ENCODE data around the gene TMEM60. TPM values are rescaled to one million over a fixed set of nuclear protein-coding genes. Genes with fewer than 3 reads are reported as not detected.

Gene TMEM60
- total and polyA plus RNA-seq, 2 of the 8 experiments (the other 6 are each of a cell fraction or from before 2014, with no cell fraction given) = 22.1 to 29.2 TPM

DNA sequence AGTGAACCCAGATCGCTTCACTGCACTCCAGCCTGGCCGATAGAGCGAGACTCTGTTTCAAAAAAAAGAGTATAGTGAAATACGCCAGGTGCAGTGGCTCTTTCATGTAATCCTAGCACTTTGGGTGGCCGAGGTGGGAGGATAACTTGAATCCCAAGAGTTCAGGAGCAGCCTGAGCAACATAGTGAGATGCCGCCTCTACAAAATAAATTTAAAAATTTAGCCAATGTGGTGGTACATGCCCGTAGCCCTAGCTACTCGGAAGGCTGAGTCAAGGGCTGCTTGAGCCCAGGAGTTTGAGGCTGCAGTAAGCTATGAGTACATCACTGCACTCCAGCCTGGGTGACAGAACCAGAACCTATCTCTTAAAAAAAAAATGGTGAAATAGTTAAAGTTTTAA is 27.9 kb downstream of the TMEM60 start:
- DNase-seq (ENCODE audit: low read depth in 1 of 2, low spot score in 2 of 2) = no peak
- no peaks in the 10 kb centered on the region for H3K79me1 ChIP-seq (ENCODE audit: low read depth, low read length)
- H2BK120ac ChIP-seq (replicated peaks; ENCODE audit: low read depth, low read length) = no peak overlapping the region
- no peaks in the 10 kb centered on the region for H3K27me3 ChIP-seq (replicated peaks in 1 of 4; ENCODE audit: control insufficient read depth in 3 of 4, extremely low read depth in 1 of 4, insufficient read depth in 3 of 4, low read length in 3 of 4)
- no peak overlapping the region for H2AK5ac ChIP-seq (ENCODE audit: low read depth, low read length)
- H4K91ac ChIP-seq (replicated peaks; ENCODE audit: insufficient read length, low read length) = no peak overlapping the region
- H3K23ac ChIP-seq (ENCODE audit: insufficient read length) = no peak overlapping the region
- H2AFZ ChIP-seq (ENCODE audit: low read length) = no peak overlapping the region
- H3K4ac ChIP-seq (replicated peaks; ENCODE audit: insufficient read length, low read depth, low read length) = no peak overlapping the region
- peaks cover 0 to 2% of the 10 kb centered on the region in 2 experiments; a peak in 1 of 4 replicates for H3K79me2 ChIP-seq (ENCODE audit: control insufficient read depth in 1 of 2, insufficient read depth in 2 of 2, low read length in 2 of 2)
- ChIA-PET POLR2A (ENCODE audit: partially characterized antibody) (no interaction called here), CTCF (ENCODE audit: partially characterized antibody) (no interaction called here)
- no peak overlapping the region for H2BK20ac ChIP-seq (ENCODE audit: low read length)
- peaks cover 0 to 13% (median 2%) of the 10 kb centered on the region in 4 experiments; a peak in 3 of 8 replicates for H3K36me3 ChIP-seq (ENCODE audit: control insufficient read depth in 2 of 4, insufficient read depth in 4 of 4, low read length in 3 of 4)
- H2BK12ac ChIP-seq (ENCODE audit: low read depth, low read length) = no peak overlapping the region
- no peak overlapping the region for H3K14ac ChIP-seq (ENCODE audit: insufficient read length)
- H3K56ac ChIP-seq (replicated peaks; ENCODE audit: insufficient read length, low read depth, low read length) = no peak overlapping the region
- H3K9ac ChIP-seq (replicated peaks in 1 of 4; ENCODE audit: extremely low read depth in 1 of 4, low read depth in 3 of 4, low read length in 3 of 4) = no peak overlapping the region
- H4K5ac ChIP-seq (ENCODE audit: insufficient read length, low read depth, low read length) = no peak overlapping the region
- 0 out of 7 replicates have a peak, but pooled peaks cover 0 to 2% (median 0%) of the 10 kb centered on the region in 4 experiments for H3K4me1 ChIP-seq (replicated peaks in 1 of 4; ENCODE audit: control insufficient read depth in 3 of 4, insufficient read depth in 4 of 4, low read length in 3 of 4)
- no peak overlapping the region for H3K27ac ChIP-seq (ENCODE audit: low read depth, low read length)
- no peak overlapping the region for H3K4me2 ChIP-seq (ENCODE audit: insufficient read depth in 1 of 2, low read depth in 2 of 2, low read length in 2 of 2)
- H2BK5ac ChIP-seq (ENCODE audit: low read depth, low read length) = no peak overlapping the region
- no peak overlapping the region for H3K18ac ChIP-seq (ENCODE audit: extremely low read depth, low read length)
- no peak overlapping the region for H4K8ac ChIP-seq (ENCODE audit: extremely low read depth, insufficient read depth, low read length)
- 92% methylated on average over 8 of the region's 8 CpGs; no CpG with 5 or more reads in 1 of the 2 experiments for WGBS, 2 experiments (ENCODE audit: extremely low coverage in 1 of 2, insufficient coverage in 1 of 2, insufficient read length in 1 of 2, insufficient replicate concordance in 2 of 2, low coverage in 1 of 2, low lambda C conversion rate in 2 of 2, missing lambda C conversion rate in 1 of 2)
- H2BK15ac ChIP-seq (ENCODE audit: low read length) = no peak overlapping the region
- H3K4me3 ChIP-seq (ENCODE audit: extremely low read depth in 1 of 4, insufficient read depth in 2 of 4, low read depth in 3 of 4, low read length in 4 of 4) = no peak overlapping the region
- peaks cover 0 to 2% of the 10 kb centered on the region in 2 experiments for H4K20me1 ChIP-seq (replicated peaks in 1 of 2; ENCODE audit: control insufficient read depth in 1 of 2, insufficient read depth in 2 of 2, low read length in 2 of 2)
- H3K23me2 ChIP-seq (ENCODE audit: low read depth, low read length) = no peaks in the 10 kb centered on the region
- no peaks in the 10 kb centered on the region for H3K9me3 ChIP-seq (ENCODE audit: insufficient read depth in 2 of 2, low read depth in 1 of 2, low read length in 1 of 2)
- FAIRE-seq = no peak
- no peak for TF ChIP-seq TAF1 (IDR thresholded peaks at IDR 0.05; ENCODE audit: low read depth, low read length)
- TF ChIP-seq JUND (IDR thresholded peaks at IDR 0.05; ENCODE audit: low read length) = no peak
- TF ChIP-seq KDM1A (IDR thresholded peaks at IDR 0.05; ENCODE audit: borderline replicate concordance, low read length) = no peak
- no peak for TF ChIP-seq CHD2 (IDR thresholded peaks at IDR 0.05; ENCODE audit: low read length)
- TF ChIP-seq BACH1 (IDR thresholded peaks at IDR 0.05; ENCODE audit: low read length) = no peak
- TF ChIP-seq ASH2L (IDR thresholded peaks at IDR 0.05; ENCODE audit: low read length) = no peak
- TF ChIP-seq PHF8 (conservative IDR thresholded peaks at IDR 0.05; ENCODE audit: low read depth, low read length) = no peak
- no peak for TF ChIP-seq YY1 (IDR thresholded peaks at IDR 0.05; ENCODE audit: low read depth, low read length)
- no peak for TF ChIP-seq SIX5 (IDR thresholded peaks at IDR 0.05; ENCODE audit: low read depth, low read length)
- no peak for TF ChIP-seq TBP (IDR thresholded peaks at IDR 0.05; ENCODE audit: low read depth, low read length)
- TF ChIP-seq SP1 (IDR thresholded peaks at IDR 0.05; ENCODE audit: low read depth, low read length) = no peak
- no peak for TF ChIP-seq CEBPB (IDR thresholded peaks at IDR 0.05; ENCODE audit: low read depth, low read length)
- no peak for TF ChIP-seq CBX8 (IDR thresholded peaks at IDR 0.05; ENCODE audit: borderline replicate concordance, low read depth, low read length)
- TF ChIP-seq, protein P1, sequence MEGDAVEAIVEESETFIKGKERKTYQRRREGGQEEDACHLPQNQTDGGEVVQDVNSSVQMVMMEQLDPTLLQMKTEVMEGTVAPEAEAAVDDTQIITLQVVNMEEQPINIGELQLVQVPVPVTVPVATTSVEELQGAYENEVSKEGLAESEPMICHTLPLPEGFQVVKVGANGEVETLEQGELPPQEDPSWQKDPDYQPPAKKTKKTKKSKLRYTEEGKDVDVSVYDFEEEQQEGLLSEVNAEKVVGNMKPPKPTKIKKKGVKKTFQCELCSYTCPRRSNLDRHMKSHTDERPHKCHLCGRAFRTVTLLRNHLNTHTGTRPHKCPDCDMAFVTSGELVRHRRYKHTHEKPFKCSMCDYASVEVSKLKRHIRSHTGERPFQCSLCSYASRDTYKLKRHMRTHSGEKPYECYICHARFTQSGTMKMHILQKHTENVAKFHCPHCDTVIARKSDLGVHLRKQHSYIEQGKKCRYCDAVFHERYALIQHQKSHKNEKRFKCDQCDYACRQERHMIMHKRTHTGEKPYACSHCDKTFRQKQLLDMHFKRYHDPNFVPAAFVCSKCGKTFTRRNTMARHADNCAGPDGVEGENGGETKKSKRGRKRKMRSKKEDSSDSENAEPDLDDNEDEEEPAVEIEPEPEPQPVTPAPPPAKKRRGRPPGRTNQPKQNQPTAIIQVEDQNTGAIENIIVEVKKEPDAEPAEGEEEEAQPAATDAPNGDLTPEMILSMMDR (IDR thresholded peaks at IDR 0.05; ENCODE audit: control extremely low read depth in 1 of 3, insufficient read depth in 1 of 3, low read depth in 1 of 3, low read length in 3 of 3) = no peak
